ENCODE results near the gene ARHGAP15. TPM values are rescaled to one million over a fixed set of nuclear protein-coding genes. Genes with fewer than 3 reads are reported as not detected.

The ARHGAP15 gene
- total and polyA plus RNA-seq, 4 experiments from 2014 or later: 218 to 524 (median 365) TPM

GRCh38 chr2:143807671-143808070 is 678.5 kb downstream of the ARHGAP15 start:
- Histone ChIP-seq H3K27me3 (ENCODE audit: insufficient read depth, low read length) (no peaks in the 10 kb centered on the region), H3K9me3 (ENCODE audit: control insufficient read depth in 1 of 2, low read length in 2 of 2) (no peaks in the 10 kb centered on the region), H3K4me3 (ENCODE audit: low read length in 2 of 2) (no peak overlapping the region), H3K36me3 (ENCODE audit: insufficient read depth, low read length) (no peaks in the 10 kb centered on the region), H3K27ac (ENCODE audit: low read depth, low read length) (no peak overlapping the region), H3K4me1 (ENCODE audit: insufficient read depth, low read length) (no peaks in the 10 kb centered on the region)
- Mint-ChIP-seq H3K27ac (no peak overlapping the region), H3K27me3 (peaks cover 0 to 3% of the 10 kb centered on the region in 2 donors), H3K4me1 (peaks cover 6 to 8% (median 7%) of the 10 kb centered on the region in 4 donors), H3K9me3 (no peaks in the 10 kb centered on the region), H3K4me3 (no peak overlapping the region), H3K36me3 (peaks cover 0 to 4% of the 10 kb centered on the region in 2 donors)
- intact Hi-C loops (cut with micrococcal nuclease): no loop called here
- ChIA-PET POLR2A (ENCODE audit: partially characterized antibody) (no interaction called here), CTCF (ENCODE audit: partially characterized antibody) (interaction anchor here (1.6 kb wide), 1 partner anchor 10 kb away, joined by 3 read pairs; no protein-coding TSS in a partner anchor)
- no peak for DNase-seq

GRCh38 chr2:143808166-143808565 is 678.9 kb downstream of the ARHGAP15 start:
- POLR2A ChIA-PET (ENCODE audit: partially characterized antibody): no interaction called here
- DNase-seq: no peak
- Histone ChIP-seq H3K27me3 (ENCODE audit: insufficient read depth, low read length) (no peaks in the 10 kb centered on the region), H3K36me3 (ENCODE audit: insufficient read depth, low read length) (no peaks in the 10 kb centered on the region), H3K4me3 (ENCODE audit: low read length in 2 of 2) (no peak overlapping the region), H3K4me1 (ENCODE audit: insufficient read depth, low read length) (no peaks in the 10 kb centered on the region), H3K9me3 (ENCODE audit: control insufficient read depth in 1 of 2, low read length in 2 of 2) (no peaks in the 10 kb centered on the region), H3K27ac (ENCODE audit: low read depth, low read length) (no peak overlapping the region)
- intact Hi-C loops (cut with micrococcal nuclease): no loop called here
- H3K36me3 Mint-ChIP-seq: peaks cover 0 to 4% of the 10 kb centered on the region in 2 donors
- H3K4me1 Mint-ChIP-seq: peaks cover 2 to 3% (median 2%) of the 10 kb centered on the region in 4 donors
- CTCF ChIA-PET (ENCODE audit: partially characterized antibody): interaction anchor here (1.6 kb wide), 1 partner anchor 9 kb away, joined by 3 read pairs; no protein-coding TSS in a partner anchor
- no peaks in the 10 kb centered on the region for H3K9me3 Mint-ChIP-seq
- peaks cover 0 to 3% of the 10 kb centered on the region in 2 donors for H3K27me3 Mint-ChIP-seq
- no peak overlapping the region for H3K27ac Mint-ChIP-seq
- no peak overlapping the region for H3K4me3 Mint-ChIP-seq

GRCh38 chr2:143815082-143815481 is 685.9 kb downstream of the ARHGAP15 start:
- ChIA-PET CTCF (ENCODE audit: partially characterized antibody) (no interaction called here), POLR2A (ENCODE audit: partially characterized antibody) (no interaction called here)
- no peak overlapping the region for H3K4me3 Mint-ChIP-seq
- H3K4me3 ChIP-seq (ENCODE audit: low read length in 2 of 2): no peak overlapping the region
- intact Hi-C loops (cut with micrococcal nuclease): no loop called here
- no peaks in the 10 kb centered on the region for H3K27me3 ChIP-seq (ENCODE audit: insufficient read depth, low read length)
- no peaks in the 10 kb centered on the region for H3K4me1 Mint-ChIP-seq
- H3K27me3 Mint-ChIP-seq: no peaks in the 10 kb centered on the region
- H3K36me3 ChIP-seq (ENCODE audit: insufficient read depth, low read length): no peaks in the 10 kb centered on the region
- no peaks in the 10 kb centered on the region for H3K9me3 ChIP-seq (ENCODE audit: control insufficient read depth in 1 of 2, low read length in 2 of 2)
- H3K27ac ChIP-seq (ENCODE audit: low read depth, low read length): no peak overlapping the region
- no peak for DNase-seq
- no peaks in the 10 kb centered on the region for H3K36me3 Mint-ChIP-seq
- no peak overlapping the region for H3K27ac Mint-ChIP-seq
- H3K4me1 ChIP-seq (ENCODE audit: insufficient read depth, low read length): no peaks in the 10 kb centered on the region
- H3K9me3 Mint-ChIP-seq: no peaks in the 10 kb centered on the region

GRCh38 chr2:143816916-143817315 is 687.7 kb downstream of the ARHGAP15 start:
- Mint-ChIP-seq H3K27me3 (peaks cover 0 to 3% of the 10 kb centered on the region in 2 donors), H3K9me3 (no peaks in the 10 kb centered on the region), H3K4me3 (no peak overlapping the region), H3K4me1 (no peaks in the 10 kb centered on the region), H3K27ac (no peak overlapping the region), H3K36me3 (no peaks in the 10 kb centered on the region)
- H3K4me1 ChIP-seq (ENCODE audit: insufficient read depth, low read length): no peaks in the 10 kb centered on the region
- ChIA-PET CTCF (ENCODE audit: partially characterized antibody) (interaction anchor here (0.9 kb wide), 1 partner anchor 9 kb away, joined by 3 read pairs; no protein-coding TSS in a partner anchor), POLR2A (ENCODE audit: partially characterized antibody) (no interaction called here)
- no peaks in the 10 kb centered on the region for H3K27me3 ChIP-seq (ENCODE audit: insufficient read depth, low read length)
- H3K27ac ChIP-seq (ENCODE audit: low read depth, low read length): no peak overlapping the region
- intact Hi-C loops (cut with micrococcal nuclease): no loop called here
- DNase-seq: no peak
- no peaks in the 10 kb centered on the region for H3K36me3 ChIP-seq (ENCODE audit: insufficient read depth, low read length)
- no peaks in the 10 kb centered on the region for H3K9me3 ChIP-seq (ENCODE audit: control insufficient read depth in 1 of 2, low read length in 2 of 2)
- no peak overlapping the region for H3K4me3 ChIP-seq (ENCODE audit: low read length in 2 of 2)

Data from CD4-positive, alpha-beta memory T cell (primary cell).